Tibial nerve (tissue), 4 donors: ENCODE data around the gene AP3S2. TPM values are rescaled to one million over a fixed set of nuclear protein-coding genes. Genes with fewer than 3 reads are reported as not detected.

Experiments
- DNase-seq, 2 donors: peaks; one replicate each; pipeline ENCODE4 v3.0.0-alpha.2; 2019; ENCODE audit warnings: low spot score in 2 of 2
- H3K27ac ChIP-seq, 4 donors: fragments of 200-600 bp; sonication (generic) in 3 of 4; one replicate each; pipeline ENCODE4 v1.5.1; 2017 to 2019; ENCODE audit warnings: mild to moderate bottlenecking in 1 of 4
- H3K27me3 ChIP-seq, 2 donors: fragments of 200-600 bp; sonication (generic) in 1 of 2; one replicate each; pipeline versions ENCODE4 v1.5.1 to v1.6.0; 2017 to 2019
- H3K36me3 ChIP-seq, 3 donors: fragments of 200-600 bp; sonication (generic); one replicate each; pipeline ENCODE4 v1.5.1; 2018 to 2019
- H3K4me1 ChIP-seq, 4 donors: fragments of 200-600 bp; sonication (generic) in 3 of 4; one replicate each; pipeline ENCODE4 v1.5.1; 2017 to 2019
- H3K4me3 ChIP-seq, 4 donors: fragments of 200-600 bp; sonication (generic) in 3 of 4; one replicate each; pipeline ENCODE4 v1.5.1; 2017 to 2019; ENCODE audit warnings: mild to moderate bottlenecking in 1 of 4, moderate library complexity in 1 of 4
- H3K9me3 ChIP-seq, 4 donors: fragments of 200-600 bp; sonication (generic) in 3 of 4; one replicate each; pipeline ENCODE4 v1.5.1; 2017 to 2019
- CTCF ChIP-seq, 5 experiments: fragments of 200-600 bp in 3 of 5; fragments of 450-650 bp in 2 of 5; sonication (generic) in 3 of 5; IDR thresholded peaks; one replicate each; pipeline ENCODE4 v1.5.1; 2016 to 2019; ENCODE audit warnings: antibody characterized with exemption in 5 of 5, mild to moderate bottlenecking in 3 of 5, moderate library complexity in 2 of 5
- EP300 ChIP-seq, 2 donors: sonication (generic); formaldehyde crosslinking; IDR thresholded peaks; one replicate each; pipeline ENCODE4 v1.6.1; 2017; ENCODE audit warnings: antibody characterized with exemption in 2 of 2, mild to moderate bottlenecking in 1 of 2
- POLR2A ChIP-seq, 2 donors: fragments of 450-650 bp; IDR thresholded peaks; one replicate each; pipeline ENCODE4 v1.6.1; 2017; ENCODE audit warnings: antibody characterized with exemption in 2 of 2, mild to moderate bottlenecking in 2 of 2, moderate library complexity in 2 of 2
- WGBS, 2 donors: methylation state at CpG; one replicate each; pipeline ENCODE4 v1.1.5; 2018; 5-methylcytosine and 5-hydroxymethylcytosine counted together
- total RNA-seq, 4 donors: library from RNA; depleted of rRNA; stranded (reverse); fragments of >200 nt; gene quantifications; one replicate each; pipeline ENCODE4 v1.1.0, GENCODE V29; 2016

The AP3S2 gene
- total RNA-seq, 4 donors from 2014 or later, result 49.2 to 61.4 (median 52.2) TPM

DNA sequence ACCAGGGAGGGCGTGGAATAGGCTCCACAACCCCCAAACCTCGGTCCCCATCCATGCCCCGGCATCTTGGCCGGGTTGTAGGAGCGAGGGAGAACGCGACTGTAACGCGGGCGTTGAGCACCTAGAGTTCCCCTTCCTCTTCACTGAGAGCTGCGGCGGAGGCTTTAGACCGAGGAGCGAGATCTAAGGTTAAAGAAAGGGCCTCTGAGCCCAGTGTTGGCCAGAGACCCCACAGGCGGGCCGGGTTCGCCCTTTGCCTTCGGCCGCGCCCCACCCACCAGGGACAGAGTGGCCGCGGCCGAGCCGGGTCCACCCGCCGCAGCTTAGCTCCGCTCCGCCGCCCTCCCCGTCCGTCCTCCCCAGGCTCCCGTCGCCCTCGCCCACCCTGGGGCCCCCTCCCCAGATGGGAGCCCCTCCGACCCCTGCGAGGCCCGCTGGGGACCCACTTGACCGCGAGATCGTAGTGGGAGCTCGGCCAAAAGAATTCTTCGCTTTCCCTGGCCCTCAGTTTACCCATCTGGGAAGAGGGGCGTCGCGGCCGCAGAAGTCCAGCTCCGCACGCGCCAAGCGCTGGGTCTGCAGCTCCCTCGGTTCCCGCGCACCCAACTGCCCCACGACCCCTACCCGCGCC lies 79.6 kb downstream of the AP3S2 start:
- WGBS, 2 donors, result 9 to 20% methylated on average over 25 to 50 of the region's 56 CpGs
- peak overlapping the region; percentile 47 to 58 (median 50) for H3K4me3 ChIP-seq
- H3K9me3 ChIP-seq, result peaks cover 0 to 12% (median 0%) of the 10 kb centered on the region in 4 donors
- DNase-seq, result no peak
- H3K4me1 ChIP-seq, result peaks cover 0 to 45% (median 5%) of the 10 kb centered on the region in 4 donors
- no peaks in the 10 kb centered on the region for H3K36me3 ChIP-seq
- no peak for TF ChIP-seq CTCF (IDR thresholded peaks at IDR 0.05)
- no peak for TF ChIP-seq EP300 (IDR thresholded peaks at IDR 0.05)
- TF ChIP-seq POLR2A (IDR thresholded peaks at IDR 0.05), result no peak
- peak overlapping the region; percentile 67 to 85 (median 79) for H3K27ac ChIP-seq
- peaks cover 0 to 46% of the 10 kb centered on the region in 2 donors for H3K27me3 ChIP-seq

- H3K36me3 ChIP-seq, result no peaks in the 10 kb centered on the region
- peaks cover 0 to 39% of the 10 kb centered on the region in 2 donors for H3K27me3 ChIP-seq
- H3K4me3 ChIP-seq, result peak overlapping the region; percentile 47 to 58 (median 50)
- H3K9me3 ChIP-seq, result peaks cover 0 to 12% (median 0%) of the 10 kb centered on the region in 4 donors
- 64 to 65% methylated on average over 5 to 8 of the region's 13 CpGs for WGBS, 2 donors
- H3K4me1 ChIP-seq, result peaks cover 0 to 51% (median 5%) of the 10 kb centered on the region in 4 donors
- no peak for DNase-seq
- TF ChIP-seq CTCF (IDR thresholded peaks at IDR 0.05), result no peak
- no peak for TF ChIP-seq POLR2A (IDR thresholded peaks at IDR 0.05)
- no peak for TF ChIP-seq EP300 (IDR thresholded peaks at IDR 0.05)
- H3K27ac ChIP-seq, result peak overlapping the region; percentile 67 to 85 (median 79)
Observed at GRCh38 chr15:89813381-89814111, 80.2 kb downstream of the AP3S2 start.

- Histone ChIP-seq H3K9me3 (peaks cover 0 to 12% (median 0%) of the 10 kb centered on the region in 4 donors), H3K27ac (peak overlapping the region; percentile 57 to 85 (median 76)), H3K4me1 (peaks cover 0 to 58% (median 5%) of the 10 kb centered on the region in 4 donors), H3K4me3 (peak overlapping the region in 1 of 4 donors; percentile 58), H3K27me3 (peaks cover 0 to 39% of the 10 kb centered on the region in 2 donors), H3K36me3 (no peaks in the 10 kb centered on the region)
- DNase-seq, result no peak
- no peak for TF ChIP-seq EP300 (IDR thresholded peaks at IDR 0.05)
- TF ChIP-seq POLR2A (IDR thresholded peaks at IDR 0.05), result no peak
- TF ChIP-seq CTCF (IDR thresholded peaks at IDR 0.05), result no peak
- 88 to 91% methylated on average over 7 of the region's 7 CpGs for WGBS, 2 donors
Observed at GRCh38 chr15:89812847-89813320, 80.9 kb downstream of the AP3S2 start.

- H3K4me3 ChIP-seq, result peak overlapping the region in 1 of 4 donors; percentile 58
- peak overlapping the region; percentile 57 to 85 (median 76) for H3K27ac ChIP-seq
- 55 to 60% methylated on average over 8 of the region's 8 CpGs for WGBS, 2 donors
- peak; percentile 64 to 72 for DNase-seq
- no peaks in the 10 kb centered on the region for H3K36me3 ChIP-seq
- peaks cover 0 to 59% (median 5%) of the 10 kb centered on the region in 4 donors for H3K4me1 ChIP-seq
- peaks cover 0 to 39% of the 10 kb centered on the region in 2 donors for H3K27me3 ChIP-seq
- peaks cover 0 to 12% (median 0%) of the 10 kb centered on the region in 4 donors for H3K9me3 ChIP-seq
- peak in 1 of 2 donors; percentile 22 for TF ChIP-seq POLR2A (IDR thresholded peaks at IDR 0.05)
- peak in 1 of 2 donors; percentile 73 for TF ChIP-seq EP300 (IDR thresholded peaks at IDR 0.05)
- no peak for TF ChIP-seq CTCF (IDR thresholded peaks at IDR 0.05)
Observed at GRCh38 chr15:89812011-89812846, 81.6 kb downstream of the AP3S2 start.
